HG03060 (cell line): ENCODE measurements around the gene ST7L.

Experiments
- ATAC-seq: cut with Tn5 transposase; IDR thresholded peaks from one replicate; pipeline ENCODE4 v1.9.1; 2021; ENCODE audit warnings: low read depth, moderate number of reproducible peaks; ENCODE audit not compliant: unreplicated experiment

The ST7L gene

GRCh38 chr1:112548547-112548946, 70.4 kb downstream of the ST7L start:
- ATAC-seq, result no peak

- no peak for ATAC-seq
Observed at GRCh38 chr1:112546076-112546475, 72.9 kb downstream of the ST7L start.

- ATAC-seq, result no peak
Observed at GRCh38 chr1:112544751-112545150, 74.2 kb downstream of the ST7L start.

- no peak for ATAC-seq
Observed at GRCh38 chr1:112544011-112544688, 74.8 kb downstream of the ST7L start.

- ATAC-seq, result no peak
Observed at GRCh38 chr1:112542206-112542973, 76.6 kb downstream of the ST7L start.

- ATAC-seq, result no peak
Observed at GRCh38 chr1:112541299-112541698, 77.6 kb downstream of the ST7L start.

- ATAC-seq, result no peak
Observed at GRCh38 chr1:112540226-112540794, 78.6 kb downstream of the ST7L start.

GRCh38 chr1:112538883-112539282, 80.1 kb downstream of the ST7L start:
- no peak for ATAC-seq

GRCh38 chr1:112537456-112537855, 81.5 kb downstream of the ST7L start:
- ATAC-seq, result no peak

- ATAC-seq, result no peak
Observed at GRCh38 chr1:112536561-112536960, 82.4 kb downstream of the ST7L start.

GRCh38 chr1:112533029-112533428, 85.9 kb downstream of the ST7L start:
- no peak for ATAC-seq

GRCh38 chr1:112532064-112532463, 86.9 kb downstream of the ST7L start:
- ATAC-seq, result no peak

GRCh38 chr1:112530832-112531231, 88.1 kb downstream of the ST7L start:
- no peak for ATAC-seq

GRCh38 chr1:112529301-112529700, 89.6 kb downstream of the ST7L start:
- ATAC-seq, result no peak

- ATAC-seq, result no peak
Observed at GRCh38 chr1:112528076-112528475, 90.9 kb downstream of the ST7L start.

- ATAC-seq, result no peak
Observed at GRCh38 chr1:112527266-112528010, 91.5 kb downstream of the ST7L start.

GRCh38 chr1:112524986-112525385, 94.0 kb downstream of the ST7L start:
- no peak for ATAC-seq

GRCh38 chr1:112524251-112524650, 94.7 kb downstream of the ST7L start:
- ATAC-seq, result no peak

GRCh38 chr1:112522621-112523020, 96.3 kb downstream of the ST7L start:
- no peak for ATAC-seq

- ATAC-seq, result no peak
Observed at GRCh38 chr1:112520166-112520565, 98.8 kb downstream of the ST7L start.

- no peak for ATAC-seq
Observed at GRCh38 chr1:112518186-112518585, 100.8 kb downstream of the ST7L start.
